ENCODE data around the gene RAP1GAP.

Gene RAP1GAP

DNA sequence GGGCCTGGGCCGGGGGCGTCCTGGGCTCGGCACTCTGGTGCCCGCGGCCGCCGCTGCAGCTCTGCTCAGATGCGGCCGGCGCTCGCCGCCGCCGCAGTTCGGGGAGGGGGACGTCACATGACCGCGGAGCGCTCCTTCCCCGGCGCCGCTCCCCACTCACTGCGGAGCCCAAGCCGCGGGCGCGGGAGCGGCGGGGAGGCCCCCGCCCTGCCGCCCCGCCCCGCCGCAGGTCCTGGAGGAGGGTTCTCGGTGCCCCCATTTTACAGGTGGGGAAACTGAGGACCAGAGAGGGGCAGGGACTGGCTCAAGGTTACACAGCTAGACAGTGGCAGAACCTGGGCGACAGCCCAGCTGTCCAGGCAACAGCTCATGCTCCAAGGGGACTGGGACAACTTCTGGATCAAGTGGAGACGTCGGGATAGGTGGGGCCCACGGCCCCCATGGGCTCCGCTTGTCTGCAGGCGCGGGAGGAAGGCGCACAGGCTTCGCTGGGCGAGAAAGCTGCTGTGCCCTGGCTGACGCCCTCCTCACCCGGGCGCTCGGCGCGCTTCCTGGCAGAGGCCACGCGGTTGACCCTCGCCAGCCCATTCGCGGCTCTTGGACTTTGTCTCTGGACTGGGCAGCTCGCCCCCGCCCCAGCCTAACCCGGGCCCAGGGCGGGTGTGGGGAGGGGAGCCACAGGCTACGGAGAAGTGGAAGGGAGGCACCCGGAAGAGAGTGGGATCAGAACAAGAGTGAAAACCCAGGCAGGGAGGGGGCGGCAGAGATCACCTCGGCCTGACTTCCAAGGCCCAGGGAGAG, at the start of gene RAP1GAP:
TSS of gene RAP1GAP (minus strand) at position 100 of the 801 bp plus-strand sequence. CDS start 49,325 bp downstream, outside the sequence.
- peak within 1 kb of the TSS; percentile 41 for H3K4me3 ChIP-seq (ENCODE audit: low read depth, low read length)

DNA sequence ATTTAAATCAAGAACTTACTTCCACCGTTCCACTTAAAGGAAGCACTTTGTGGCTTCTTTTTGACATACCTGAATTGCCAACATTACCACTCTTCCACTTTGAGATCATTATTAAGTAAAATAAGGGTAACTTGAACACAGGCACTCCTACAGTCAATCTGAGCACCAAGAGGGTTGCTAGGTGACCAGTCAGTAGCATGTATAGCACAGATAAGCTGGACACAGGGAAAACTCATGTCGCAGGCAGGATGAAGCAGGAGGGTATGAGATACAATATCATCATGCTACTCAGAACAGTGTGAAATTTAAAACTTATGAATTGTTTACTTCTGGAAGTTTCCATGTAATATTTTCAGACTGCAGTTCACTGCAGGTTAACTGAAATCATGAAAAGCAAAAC, 47.0 kb upstream of the RAP1GAP start:
- no peak for DNase-seq (ENCODE audit: low read depth)
- no peak overlapping the region for H3K4me3 ChIP-seq (ENCODE audit: low read depth, low read length)

More for the DNA sequence above, at the start of gene RAP1GAP:
- DNase-seq (ENCODE audit: low read depth): no peak

DNA sequence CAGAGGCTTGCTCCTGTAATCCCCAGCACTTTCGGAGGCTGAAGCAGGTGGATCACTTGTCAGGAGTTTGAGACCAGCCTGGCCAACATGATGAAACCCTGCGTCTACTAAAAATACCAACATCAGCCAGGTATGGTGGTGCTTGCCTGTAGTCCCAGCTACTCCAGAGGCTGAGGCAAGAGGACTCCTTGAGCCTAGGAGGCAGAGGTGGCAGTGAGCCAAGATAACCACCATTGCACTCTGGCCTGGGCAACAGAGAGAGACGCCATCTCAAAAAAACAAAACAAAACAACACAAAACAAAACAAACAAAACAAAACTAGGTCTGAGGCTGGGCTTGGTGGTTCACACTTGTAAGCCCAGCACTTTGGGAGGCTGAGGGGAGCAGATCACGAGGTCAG, 38.7 kb upstream of the RAP1GAP start:
- no peak overlapping the region for H3K4me3 ChIP-seq (ENCODE audit: low read depth, low read length)
- DNase-seq (ENCODE audit: low read depth): no peak

DNA sequence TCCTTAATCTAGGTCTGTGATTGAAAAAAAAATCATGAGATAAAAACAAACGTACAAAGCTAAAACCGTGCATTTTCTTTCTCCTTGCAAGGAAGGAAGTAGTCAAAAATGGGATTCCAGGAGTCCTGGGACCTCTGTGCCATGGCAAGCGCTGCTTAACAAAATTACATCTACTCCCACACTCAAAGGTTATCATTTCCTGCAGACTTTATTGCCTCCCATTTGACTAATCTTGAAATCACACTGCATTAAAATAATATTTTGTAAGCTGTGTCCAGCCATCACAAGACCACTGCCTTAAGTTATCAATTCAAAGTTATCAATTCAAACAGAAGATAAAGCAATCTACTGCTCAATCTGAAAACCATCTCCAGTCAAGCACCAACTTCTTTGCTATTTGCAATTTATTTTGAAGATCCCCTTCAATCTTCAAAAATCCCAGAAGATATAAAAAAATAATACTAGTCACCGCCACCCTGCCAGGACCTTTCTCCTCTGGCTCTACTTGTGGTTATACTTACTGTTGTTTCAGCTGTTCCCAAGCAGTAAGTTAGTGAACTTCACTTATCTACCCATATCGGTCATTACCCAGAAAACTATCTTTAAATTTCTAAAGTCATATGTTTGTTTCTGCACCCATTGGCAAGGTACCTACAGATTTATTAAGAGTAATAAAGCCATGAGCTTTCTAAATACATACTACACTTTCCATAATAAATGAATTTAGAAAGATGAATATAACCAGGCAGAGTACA, 38.1 kb upstream of the RAP1GAP start:
- peak; percentile 2 for DNase-seq (ENCODE audit: low read depth)
- H3K4me3 ChIP-seq (ENCODE audit: low read depth, low read length): no peak overlapping the region

DNA sequence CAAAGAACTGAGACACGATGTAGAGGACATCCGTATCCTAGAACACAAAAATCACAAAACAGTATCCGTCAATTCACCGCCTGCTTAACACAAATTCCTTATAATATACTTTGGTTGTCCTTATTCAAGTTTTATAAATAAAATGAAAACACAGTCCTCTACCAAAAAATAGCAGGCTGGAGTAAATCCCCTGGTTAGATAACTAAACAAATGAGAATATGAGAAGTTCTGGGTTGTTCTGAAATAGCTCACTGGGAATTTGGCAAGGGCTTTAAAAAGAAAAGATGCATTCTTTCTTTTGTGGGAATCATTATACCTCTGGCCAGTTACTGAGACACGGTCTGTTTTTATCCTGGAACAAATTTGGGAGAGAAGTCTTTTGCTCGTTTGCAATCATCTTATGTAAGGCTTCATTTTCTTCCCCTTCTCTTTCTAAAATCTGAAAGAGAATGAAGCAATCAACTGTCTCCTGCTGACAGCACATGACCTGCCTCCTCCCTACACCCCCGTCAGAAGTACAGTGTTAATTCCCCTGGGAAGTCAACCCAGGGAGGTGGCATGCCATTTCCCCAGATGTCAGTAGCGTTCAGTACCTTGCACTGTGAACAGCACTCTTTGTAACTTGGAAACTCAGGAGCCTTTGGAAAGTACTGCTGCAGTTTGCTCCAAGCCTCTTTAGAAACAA, 37.1 kb upstream of the RAP1GAP start:
- peak; percentile 10 for DNase-seq (ENCODE audit: low read depth)
- no peak overlapping the region for H3K4me3 ChIP-seq (ENCODE audit: low read depth, low read length)

DNA sequence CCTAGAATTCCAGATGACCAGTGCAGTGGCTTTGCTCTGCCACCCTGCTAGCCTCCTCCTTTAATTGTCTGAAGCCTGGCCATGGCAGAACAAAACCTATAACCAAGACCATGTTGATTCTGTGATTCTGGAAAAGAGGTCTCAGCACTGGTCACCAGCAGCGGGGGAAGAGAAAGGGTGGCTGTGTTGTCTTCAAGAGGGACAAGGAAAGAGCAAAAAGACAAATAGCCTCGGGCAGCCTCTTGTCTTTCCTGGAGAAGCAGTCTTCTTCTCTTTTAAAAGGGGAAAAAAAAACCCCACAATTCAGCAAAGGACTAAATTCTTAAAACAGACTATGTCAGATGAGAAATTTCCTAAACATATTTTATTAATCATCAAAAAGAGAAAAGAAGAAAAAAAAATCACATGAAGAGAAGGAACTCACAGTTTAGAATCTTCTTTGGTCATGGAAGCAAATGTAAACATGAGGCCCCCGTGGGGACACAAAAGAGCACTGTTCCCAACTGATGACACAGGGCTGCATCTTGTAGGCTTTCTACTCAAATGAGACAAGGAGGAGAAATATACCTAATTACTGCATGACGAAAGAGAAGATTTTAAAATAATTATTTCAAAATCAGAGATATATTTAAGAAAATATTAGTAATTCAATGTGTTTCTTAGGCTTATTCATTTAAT, 36.3 kb upstream of the RAP1GAP start:
- no peak for DNase-seq (ENCODE audit: low read depth)
- no peak overlapping the region for H3K4me3 ChIP-seq (ENCODE audit: low read depth, low read length)

DNA sequence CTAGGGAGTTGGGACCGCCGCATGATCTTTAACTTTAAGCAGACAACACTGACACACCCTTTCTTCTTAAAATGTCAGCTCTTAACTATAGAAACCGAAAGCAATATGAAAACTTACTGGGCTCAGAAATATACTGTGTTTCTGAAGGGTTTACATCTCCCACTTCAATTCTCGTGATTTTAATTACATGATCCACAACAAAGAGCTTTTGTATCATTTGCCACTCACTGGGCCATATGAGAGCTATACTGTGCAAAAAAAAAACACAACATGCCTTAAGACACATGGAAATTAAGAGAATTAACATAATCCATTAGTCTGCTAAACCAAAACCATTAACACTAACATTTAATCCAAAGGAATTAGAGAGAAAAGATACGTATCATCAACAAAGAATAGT, 35.0 kb upstream of the RAP1GAP start:
- no peak for DNase-seq (ENCODE audit: low read depth)
- H3K4me3 ChIP-seq (ENCODE audit: low read depth, low read length): no peak overlapping the region

DNA sequence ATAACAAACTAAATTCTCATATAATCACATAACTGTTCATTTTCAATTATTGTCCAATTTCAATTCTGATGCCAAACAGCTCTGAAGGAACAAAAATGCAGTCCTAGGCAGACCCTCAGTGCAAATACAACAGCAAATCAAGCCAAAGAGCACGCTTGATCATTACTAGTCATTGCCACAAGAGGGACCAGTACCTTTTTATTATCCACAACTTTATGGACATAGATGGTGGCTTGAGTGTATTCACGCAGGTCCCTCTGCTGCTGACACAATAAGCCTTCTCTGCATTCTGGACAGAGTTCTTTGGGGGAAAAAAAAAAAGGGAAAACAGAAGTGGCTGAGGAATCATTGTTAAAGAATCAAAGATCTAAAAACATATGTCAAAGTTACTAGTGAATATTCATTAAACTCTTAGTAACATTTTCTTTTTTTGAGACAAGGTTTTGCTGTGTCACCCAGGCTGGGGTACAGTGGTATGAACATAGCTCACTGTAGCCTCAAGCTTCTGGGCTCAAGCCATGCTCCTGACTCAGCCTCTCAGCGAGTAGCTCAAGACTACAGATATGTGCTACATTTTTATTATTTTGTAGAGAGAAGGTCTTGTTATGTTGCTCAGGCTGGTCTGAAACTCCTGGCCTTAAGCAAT, 34.3 kb upstream of the RAP1GAP start:
- H3K4me3 ChIP-seq (ENCODE audit: low read depth, low read length): no peak overlapping the region
- peak; percentile 46 for DNase-seq (ENCODE audit: low read depth)

DNA sequence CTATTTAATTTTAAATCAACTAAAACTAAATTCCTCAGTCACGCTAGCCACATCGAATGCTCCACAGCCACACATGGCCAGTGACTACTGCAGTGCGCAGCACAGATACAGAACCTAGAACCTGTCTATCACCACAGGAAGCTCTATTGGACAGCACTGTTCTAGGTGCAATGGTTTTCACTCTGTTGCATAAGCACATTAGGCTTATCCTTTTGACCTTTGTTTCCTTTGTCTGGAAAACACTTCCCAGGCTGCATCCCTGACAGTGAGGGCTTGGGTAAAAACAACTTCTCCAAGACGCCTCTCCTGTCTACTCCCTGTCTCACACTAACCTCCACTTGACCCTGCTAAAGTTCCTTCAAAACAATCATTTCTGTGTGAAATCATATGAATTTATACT, 33.6 kb upstream of the RAP1GAP start:
- no peak overlapping the region for H3K4me3 ChIP-seq (ENCODE audit: low read depth, low read length)
- no peak for DNase-seq (ENCODE audit: low read depth)

DNA sequence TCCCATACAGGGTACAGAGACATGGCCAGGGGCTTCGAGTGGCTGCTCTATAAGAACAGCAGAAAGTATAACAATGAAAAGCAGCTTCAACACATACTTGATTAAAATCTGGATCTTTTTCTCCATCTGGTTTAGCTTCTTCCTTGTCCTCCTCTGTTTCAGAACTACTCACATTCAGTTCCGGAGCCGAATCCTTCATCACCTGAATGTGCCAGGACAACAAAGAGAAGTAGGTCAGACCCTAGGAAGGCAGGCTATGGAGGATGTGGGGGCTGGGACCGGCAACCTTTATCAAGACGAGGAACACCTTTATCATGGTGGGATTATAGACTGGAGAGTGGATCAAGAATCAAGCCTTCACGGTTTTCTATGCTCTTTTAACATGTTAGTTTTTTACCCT, 32.2 kb upstream of the RAP1GAP start:
- no peak for DNase-seq (ENCODE audit: low read depth)
- no peak overlapping the region for H3K4me3 ChIP-seq (ENCODE audit: low read depth, low read length)

DNA sequence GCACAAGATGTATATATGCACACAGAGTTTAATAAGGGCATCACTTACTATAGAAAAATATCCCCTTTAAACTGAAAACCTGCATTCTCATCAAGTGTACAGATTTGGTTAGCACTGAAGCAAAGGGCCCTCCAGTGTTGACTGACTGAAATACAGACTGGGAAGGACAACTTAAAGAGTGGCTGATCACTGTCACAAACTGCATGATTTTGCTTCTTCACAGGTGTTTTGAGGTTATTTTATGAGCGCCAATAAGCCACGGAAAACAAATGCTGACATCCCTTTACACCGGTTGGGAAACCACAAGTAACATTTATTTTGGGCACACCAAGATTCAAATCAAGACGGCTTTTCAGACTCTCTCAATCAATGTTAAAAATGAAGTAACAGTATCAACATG, 30.9 kb upstream of the RAP1GAP start:
- H3K4me3 ChIP-seq (ENCODE audit: low read depth, low read length): no peak overlapping the region
- no peak for DNase-seq (ENCODE audit: low read depth)

DNA sequence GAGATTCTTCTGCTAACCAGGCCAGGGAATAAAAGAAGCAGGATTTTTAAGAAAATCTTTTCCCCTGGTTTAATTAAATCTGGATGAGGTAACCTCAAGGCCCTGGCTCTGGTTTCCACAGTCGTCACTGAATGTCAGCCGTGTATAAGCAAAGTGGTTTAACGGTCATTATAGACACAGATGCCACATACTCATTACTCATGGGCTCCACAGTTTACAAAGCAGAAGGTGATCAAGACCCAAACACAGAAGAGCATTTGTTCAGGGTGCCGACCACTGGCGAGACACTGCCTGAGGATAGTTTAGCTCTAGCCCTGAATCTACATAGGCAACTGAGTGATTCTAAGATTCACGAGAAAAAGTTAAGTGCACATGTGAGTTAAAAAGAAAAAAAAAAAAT, 27.8 kb upstream of the RAP1GAP start:
- no peak overlapping the region for H3K4me3 ChIP-seq (ENCODE audit: low read depth, low read length)
- no peak for DNase-seq (ENCODE audit: low read depth)

DNA sequence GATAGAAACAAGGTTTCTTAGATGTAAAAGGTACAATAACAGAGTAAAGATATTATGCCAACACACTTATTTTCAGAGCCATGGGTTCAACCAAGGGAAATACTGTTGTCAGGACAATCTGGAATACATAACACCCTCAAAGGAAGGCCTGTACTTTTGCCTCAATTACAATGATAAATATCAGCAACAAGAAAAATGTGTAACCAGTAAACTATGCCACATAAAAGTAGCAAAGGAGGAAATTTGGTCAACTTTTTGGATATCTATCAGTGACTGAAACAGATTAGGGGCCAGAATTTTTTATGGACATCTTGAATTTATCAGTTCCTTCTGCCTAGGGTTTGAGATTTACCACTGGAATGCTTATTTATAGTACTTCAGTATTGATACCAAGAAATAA, 24.6 kb upstream of the RAP1GAP start:
- H3K4me3 ChIP-seq (ENCODE audit: low read depth, low read length): no peak overlapping the region
- no peak for DNase-seq (ENCODE audit: low read depth)

DNA sequence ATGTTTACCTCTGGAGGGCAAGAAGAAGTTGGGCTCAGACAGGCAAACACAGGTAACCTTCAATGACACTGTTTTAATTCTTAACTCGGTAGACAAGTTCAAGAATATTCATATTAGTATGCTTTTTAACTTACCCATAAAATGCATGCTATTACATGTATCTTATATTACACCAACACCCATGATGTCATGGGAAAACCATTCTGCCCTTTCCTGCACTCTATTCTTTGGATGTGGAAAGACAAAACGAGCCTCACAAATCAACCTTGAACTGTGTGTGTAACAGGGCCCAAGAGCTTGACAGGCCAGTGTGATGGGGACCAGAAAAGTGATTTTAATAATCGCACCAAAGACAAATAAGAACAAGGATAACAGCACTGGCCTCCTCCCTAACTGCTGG, 22.6 kb upstream of the RAP1GAP start:
- no peak for DNase-seq (ENCODE audit: low read depth)
- no peak overlapping the region for H3K4me3 ChIP-seq (ENCODE audit: low read depth, low read length)

DNA sequence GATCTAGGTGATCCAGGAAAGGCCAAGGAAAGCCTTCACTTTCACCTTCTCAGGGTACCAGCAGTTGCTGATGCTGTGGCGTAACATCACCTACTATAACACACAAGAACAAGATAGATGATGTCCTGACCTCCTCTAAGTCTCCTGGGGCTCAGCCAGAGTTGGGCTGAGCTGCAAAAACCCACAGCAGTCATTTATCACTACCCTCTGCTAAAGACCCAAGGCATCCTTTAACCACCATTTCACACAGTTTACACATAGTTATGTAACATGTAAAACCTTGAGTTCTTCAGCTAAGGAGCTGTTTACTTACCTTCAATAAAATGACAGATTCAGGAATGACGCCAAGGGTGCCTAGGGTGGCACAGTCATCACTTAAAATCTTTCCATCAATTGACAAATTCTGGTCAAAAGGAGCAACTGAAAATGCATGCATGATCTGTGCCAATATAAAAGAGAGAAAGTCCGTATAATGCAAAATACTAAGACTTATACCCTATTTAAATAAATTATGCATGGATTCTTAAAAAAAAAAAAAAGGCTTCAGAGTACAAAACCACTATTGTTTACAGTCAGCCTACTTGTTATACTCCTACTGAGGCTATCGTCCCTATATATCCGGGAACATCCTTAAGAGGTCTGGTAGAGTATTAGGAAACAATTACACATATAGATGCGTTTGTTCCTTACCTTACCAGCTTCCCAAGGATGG, 20.7 kb upstream of the RAP1GAP start:
- H3K4me3 ChIP-seq (ENCODE audit: low read depth, low read length): no peak overlapping the region
- no peak for DNase-seq (ENCODE audit: low read depth)

DNA sequence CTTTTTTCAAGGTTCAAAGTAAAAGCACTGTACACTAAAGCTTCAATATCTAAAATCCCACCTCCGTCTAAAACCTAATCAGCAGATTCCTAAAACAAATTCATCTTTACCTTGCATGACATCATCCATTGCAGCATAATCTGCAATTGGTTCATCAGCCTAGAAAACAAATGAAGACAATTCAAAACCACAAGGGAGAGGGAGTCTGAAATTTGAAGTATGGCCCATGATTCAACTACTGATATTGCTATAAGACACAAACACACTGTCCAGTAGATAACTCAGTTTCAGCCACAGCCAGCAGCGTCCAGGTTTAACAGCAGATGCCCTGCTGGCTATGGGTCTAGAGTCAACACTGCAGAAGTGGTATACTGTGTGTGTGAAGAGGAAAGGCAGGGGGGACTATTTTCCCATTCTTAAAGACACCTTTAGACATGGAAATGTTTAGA, 17.9 kb upstream of the RAP1GAP start:
- no peak overlapping the region for H3K4me3 ChIP-seq (ENCODE audit: low read depth, low read length)
- no peak for DNase-seq (ENCODE audit: low read depth)

DNA sequence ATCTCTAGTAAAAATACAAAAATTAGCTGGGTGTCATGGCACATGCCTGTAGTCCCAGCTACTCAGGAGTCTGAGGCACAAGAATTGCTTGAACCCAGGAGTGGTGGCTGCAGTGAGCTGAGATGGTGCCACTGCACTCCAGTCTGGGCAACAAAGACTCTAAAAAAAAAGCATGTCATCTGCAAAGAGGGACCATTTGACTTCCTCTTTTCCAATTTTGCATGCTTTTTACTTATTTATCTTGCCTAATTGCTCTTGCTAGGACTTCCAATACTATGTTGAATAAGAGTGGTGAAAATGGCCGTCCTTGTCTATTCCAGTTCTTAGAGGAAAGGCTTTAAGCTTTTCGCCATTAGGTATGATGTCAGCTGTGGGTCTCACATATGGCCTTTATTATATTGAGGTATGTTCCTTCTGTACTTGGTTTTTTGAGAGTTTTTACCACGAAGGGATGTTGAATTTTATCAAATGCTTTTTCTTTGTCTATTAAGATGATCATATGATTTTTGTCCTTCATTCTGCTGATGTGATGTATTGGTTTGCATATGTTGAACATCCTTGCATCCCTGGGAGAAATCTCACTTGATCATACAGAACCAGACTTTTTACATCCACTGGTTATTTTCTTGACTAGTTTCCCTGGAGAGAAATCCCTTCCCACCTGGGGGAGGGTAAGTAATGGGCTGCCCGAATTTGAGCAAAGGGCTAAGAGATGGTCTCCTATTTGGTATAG, 17.0 kb upstream of the RAP1GAP start:
- DNase-seq (ENCODE audit: low read depth): no peak

DNA sequence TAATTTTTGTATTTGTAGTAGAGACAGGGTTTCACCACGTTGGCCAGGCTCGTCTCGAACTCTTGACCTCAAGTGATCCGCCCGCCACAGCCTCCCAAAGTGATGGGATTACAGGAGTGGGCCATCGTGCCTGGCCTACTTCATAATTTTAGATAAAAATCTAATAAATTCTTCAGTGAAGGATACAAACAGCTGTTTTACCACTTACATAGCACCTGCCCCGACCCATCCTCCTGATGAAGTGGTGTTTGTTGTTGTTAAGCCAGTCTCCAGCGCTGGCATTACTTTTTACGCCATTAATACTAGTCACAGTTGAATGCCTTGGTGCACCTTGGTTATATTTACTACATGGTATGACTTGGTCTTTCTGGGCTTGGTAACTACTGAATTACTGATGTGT, 12.3 kb upstream of the RAP1GAP start:
- no peak for DNase-seq (ENCODE audit: low read depth)
- H3K4me3 ChIP-seq (ENCODE audit: low read depth, low read length): no peak overlapping the region

More for the DNA sequence above, 17.0 kb upstream of the RAP1GAP start:
- H3K4me3 ChIP-seq (ENCODE audit: low read depth, low read length): no peak overlapping the region
